ENCODE results near the gene PLCD3. TPM values are rescaled to one million over a fixed set of nuclear protein-coding genes. Genes with fewer than 3 reads are reported as not detected.
A peak's percentile ranks its signal among the peaks of the same experiment; 100 is the strongest.

The PLCD3 gene
- total and polyA plus RNA-seq, 2 of the 13 experiments (the other 11 are each of a cell fraction or from before 2014, with no cell fraction given): 11.3 to 39.1 TPM

GRCh38 chr17:45098869-45099616 is 33.3 kb downstream of the PLCD3 start (continued):
- peak; percentile 44; the same call in 1 of the 2 replicates for TF ChIP-seq THAP11 (CRISPR knock-in tag; IDR thresholded peaks at IDR 0.05)
- TF ChIP-seq, protein P1, sequence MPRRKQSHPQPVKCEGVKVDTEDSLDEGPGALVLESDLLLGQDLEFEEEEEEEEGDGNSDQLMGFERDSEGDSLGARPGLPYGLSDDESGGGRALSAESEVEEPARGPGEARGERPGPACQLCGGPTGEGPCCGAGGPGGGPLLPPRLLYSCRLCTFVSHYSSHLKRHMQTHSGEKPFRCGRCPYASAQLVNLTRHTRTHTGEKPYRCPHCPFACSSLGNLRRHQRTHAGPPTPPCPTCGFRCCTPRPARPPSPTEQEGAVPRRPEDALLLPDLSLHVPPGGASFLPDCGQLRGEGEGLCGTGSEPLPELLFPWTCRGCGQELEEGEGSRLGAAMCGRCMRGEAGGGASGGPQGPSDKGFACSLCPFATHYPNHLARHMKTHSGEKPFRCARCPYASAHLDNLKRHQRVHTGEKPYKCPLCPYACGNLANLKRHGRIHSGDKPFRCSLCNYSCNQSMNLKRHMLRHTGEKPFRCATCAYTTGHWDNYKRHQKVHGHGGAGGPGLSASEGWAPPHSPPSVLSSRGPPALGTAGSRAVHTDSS (CRISPR knock-in tag; conservative IDR thresholded peaks at IDR 0.05): no peak
- TF ChIP-seq ZNF788 (CRISPR knock-in tag; IDR thresholded peaks at IDR 0.05; ENCODE audit: borderline replicate concordance): no peak
- peak; percentile 20; the same call in 1 of the 2 replicates for TF ChIP-seq HMGXB3 (CRISPR knock-in tag; IDR thresholded peaks at IDR 0.05; ENCODE audit: borderline replicate concordance)
- peak; percentile 19 for TF ChIP-seq TBL1XR1 (IDR thresholded peaks at IDR 0.05; ENCODE audit: borderline replicate concordance, low read length, partially characterized antibody)
- peak; percentile 60 for TF ChIP-seq FOSL2 (CRISPR knock-in tag; IDR thresholded peaks at IDR 0.05)
- TF ChIP-seq, protein P2, sequence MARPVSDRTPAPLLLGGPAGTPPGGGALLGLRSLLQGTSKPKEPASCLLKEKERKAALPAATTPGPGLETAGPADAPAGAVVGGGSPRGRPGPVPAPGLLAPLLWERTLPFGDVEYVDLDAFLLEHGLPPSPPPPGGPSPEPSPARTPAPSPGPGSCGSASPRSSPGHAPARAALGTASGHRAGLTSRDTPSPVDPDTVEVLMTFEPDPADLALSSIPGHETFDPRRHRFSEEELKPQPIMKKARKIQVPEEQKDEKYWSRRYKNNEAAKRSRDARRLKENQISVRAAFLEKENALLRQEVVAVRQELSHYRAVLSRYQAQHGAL (CRISPR knock-in tag; IDR thresholded peaks at IDR 0.05; ENCODE audit: not compliant biosample characterization): no peak
- TF ChIP-seq ISL2 (CRISPR knock-in tag; IDR thresholded peaks at IDR 0.05): no peak
- TF ChIP-seq ZNF709 (CRISPR knock-in tag; IDR thresholded peaks at IDR 0.05): no peak
- 0 out of 2 replicates have a peak, but pooled peaks have one; percentile 5 for TF ChIP-seq KDM3A (CRISPR knock-in tag; IDR thresholded peaks at IDR 0.05; ENCODE audit: low read depth)
- no peak for TF ChIP-seq IKZF1 (IDR thresholded peaks at IDR 0.05)
- TF ChIP-seq BHLHE40 (IDR thresholded peaks at IDR 0.05; ENCODE audit: low read length): peak; percentile 64
- peak; percentile 46; the same call in 1 of the 2 replicates for TF ChIP-seq CBX5 (CRISPR knock-in tag; IDR thresholded peaks at IDR 0.05; ENCODE audit: borderline replicate concordance)
- TF ChIP-seq FOSL1 (CRISPR knock-in tag; IDR thresholded peaks at IDR 0.05; ENCODE audit: borderline replicate concordance): no peak
- TF ChIP-seq RBM22 (optimal IDR thresholded peaks at IDR 0.05; ENCODE audit: low read length): peak; percentile 55
- TF ChIP-seq, protein P3, sequence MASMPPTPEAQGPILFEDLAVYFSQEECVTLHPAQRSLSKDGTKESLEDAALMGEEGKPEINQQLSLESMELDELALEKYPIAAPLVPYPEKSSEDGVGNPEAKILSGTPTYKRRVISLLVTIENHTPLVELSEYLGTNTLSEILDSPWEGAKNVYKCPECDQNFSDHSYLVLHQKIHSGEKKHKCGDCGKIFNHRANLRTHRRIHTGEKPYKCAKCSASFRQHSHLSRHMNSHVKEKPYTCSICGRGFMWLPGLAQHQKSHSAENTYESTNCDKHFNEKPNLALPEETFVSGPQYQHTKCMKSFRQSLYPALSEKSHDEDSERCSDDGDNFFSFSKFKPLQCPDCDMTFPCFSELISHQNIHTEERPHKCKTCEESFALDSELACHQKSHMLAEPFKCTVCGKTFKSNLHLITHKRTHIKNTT (CRISPR knock-in tag; IDR thresholded peaks at IDR 0.05): no peak
- no peak for TF ChIP-seq CREB1 (IDR thresholded peaks at IDR 0.05)
- no peak for TF ChIP-seq CREB1 (CRISPR knock-in tag; IDR thresholded peaks at IDR 0.05)
- TF ChIP-seq ZNF598 (CRISPR knock-in tag; IDR thresholded peaks at IDR 0.05; ENCODE audit: borderline replicate concordance): 0 out of 2 replicates have a peak, but pooled peaks have one; percentile 39
- TF ChIP-seq IRF2 (CRISPR knock-in tag; IDR thresholded peaks at IDR 0.05): peak; percentile 65; the same call in 1 of the 2 replicates
